ENCODE measurements around the gene HOXC4.
"Not testable (repeated sequence)": the region's sequence is repeated elsewhere in the genome, so short reads cannot be mapped to it uniquely, and the experiment has no call there.

The HOXC4 gene

DNA sequence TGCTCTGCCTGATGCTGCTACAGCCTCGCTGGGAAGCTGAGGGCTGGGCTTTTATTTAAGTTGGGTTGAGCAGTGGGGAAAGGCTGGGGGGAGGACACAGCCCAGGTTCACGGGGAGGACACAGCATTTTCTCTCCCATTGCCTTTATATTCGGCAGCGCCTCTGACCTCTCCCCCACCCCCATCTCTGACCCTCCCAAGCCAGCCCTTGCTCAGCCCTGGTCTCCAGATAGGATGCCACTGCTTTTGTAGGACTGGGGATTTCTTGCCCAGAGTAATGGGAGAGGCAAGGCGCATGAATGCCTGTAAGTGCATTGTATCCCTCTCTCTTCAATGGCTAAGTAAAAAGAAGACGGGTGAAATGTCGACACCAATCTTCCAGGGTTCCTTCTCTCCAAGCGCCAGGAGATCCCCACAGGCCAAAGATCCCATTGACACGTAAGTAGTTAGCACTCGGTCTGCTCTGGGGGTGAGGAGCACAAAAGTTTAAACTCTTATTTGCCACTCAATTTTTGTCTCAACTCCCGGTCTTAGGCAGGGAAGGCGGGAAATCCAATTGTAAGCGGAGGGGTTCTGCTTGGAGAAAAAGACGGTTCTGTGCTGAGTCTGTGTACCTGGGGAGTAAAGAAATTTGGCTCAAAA is 4.6 kb downstream of the HOXC4 start:
- no peak for DNase-seq

DNA sequence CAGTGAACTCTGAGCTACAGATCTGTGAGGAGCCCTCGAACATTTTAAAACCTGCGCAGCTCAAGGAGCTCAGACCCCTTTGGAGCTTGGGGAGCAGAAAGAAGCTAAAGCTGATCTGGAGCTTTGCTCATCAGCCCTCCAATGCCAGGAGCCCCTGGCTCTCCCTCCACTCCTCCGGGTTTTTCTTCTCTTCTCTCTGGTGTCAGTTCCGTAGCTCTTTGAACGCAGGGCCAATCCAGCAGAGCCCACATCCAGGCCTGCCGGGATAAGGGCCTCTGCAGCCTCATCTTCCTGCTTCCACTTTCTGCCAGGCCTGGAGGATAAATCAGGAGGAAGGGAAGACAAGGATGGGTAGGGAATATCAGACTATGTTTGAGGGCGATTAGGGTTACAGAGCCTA is 6.0 kb downstream of the HOXC4 start:
- no peak for DNase-seq

DNA sequence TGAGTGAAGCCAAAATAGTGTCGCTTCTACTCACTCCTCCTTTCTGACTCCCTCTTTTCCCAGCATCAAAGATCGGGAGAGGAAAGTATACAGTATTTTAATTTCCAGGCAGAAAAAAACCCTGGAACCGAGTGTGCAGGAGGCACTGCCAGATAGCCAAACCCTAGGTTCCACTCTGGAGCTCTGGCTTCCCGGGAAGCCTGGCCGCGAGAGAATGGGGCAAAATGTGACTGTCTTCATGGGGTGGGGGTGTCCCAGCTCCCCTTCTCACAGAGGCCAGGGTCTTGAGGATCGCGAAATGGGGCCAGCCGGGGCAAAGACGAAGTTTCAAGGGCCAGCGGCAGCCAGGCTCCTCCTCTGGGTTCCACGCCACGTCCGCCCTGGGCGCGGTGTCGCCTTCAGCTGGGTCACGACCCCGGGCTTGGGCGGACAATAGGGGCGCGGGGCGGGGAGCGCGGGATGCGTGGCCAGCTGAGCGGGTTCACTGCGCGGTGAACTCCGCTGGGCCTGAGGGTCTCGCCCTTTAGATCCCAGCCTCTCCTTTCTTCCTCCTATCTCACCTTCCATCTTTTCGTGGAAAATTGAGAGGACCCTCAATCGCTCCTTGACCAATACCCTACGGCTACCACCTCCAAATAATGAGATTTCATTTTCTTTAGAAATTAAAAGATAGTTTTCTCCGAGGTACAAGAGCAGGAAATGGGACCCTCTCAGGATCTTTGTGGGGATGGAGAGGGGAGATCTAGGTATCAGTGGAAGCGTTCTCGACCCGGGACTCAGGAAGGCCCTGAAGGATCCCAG is 6.7 kb downstream of the HOXC4 start:
- DNase-seq = no peak

DNA sequence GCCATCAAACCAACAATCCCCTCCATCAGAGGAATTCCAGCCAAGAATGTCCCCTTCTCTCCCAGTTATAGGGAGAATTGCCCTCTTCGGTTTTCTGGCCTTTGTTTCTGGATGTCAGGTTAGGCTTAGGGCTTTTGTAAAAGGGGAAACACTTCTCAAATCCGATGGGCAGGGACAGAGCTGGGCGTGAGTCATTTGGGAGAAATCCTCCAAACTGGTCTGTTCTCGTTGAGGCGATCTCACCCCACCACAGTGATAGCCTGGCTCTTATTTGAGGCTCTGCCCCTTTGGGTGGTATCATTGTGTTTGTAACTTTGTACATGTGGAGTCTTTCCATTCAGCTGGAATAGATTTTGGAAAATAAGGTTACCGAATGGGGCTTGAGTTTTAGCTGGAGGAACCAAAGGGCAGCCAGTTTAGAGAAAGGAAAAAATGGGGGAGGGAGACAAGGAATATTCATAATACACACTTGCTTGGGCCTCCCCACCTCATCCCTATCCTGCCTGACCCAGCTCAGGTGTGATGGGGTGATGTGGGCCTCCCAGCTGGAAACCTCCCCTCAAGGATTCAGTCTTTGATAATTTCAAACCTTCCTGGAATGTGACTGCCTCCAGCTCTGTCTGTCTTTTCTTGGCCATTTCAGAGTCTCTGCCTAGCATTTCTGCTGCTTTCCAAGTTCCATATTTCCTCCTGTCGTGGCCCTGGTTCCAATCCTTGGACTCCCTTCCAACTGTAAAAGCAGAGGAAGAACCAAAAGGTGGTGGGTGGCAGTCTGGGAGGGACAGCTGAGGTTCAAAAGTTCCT is 7.5 kb downstream of the HOXC4 start:
- no peak for DNase-seq

DNA sequence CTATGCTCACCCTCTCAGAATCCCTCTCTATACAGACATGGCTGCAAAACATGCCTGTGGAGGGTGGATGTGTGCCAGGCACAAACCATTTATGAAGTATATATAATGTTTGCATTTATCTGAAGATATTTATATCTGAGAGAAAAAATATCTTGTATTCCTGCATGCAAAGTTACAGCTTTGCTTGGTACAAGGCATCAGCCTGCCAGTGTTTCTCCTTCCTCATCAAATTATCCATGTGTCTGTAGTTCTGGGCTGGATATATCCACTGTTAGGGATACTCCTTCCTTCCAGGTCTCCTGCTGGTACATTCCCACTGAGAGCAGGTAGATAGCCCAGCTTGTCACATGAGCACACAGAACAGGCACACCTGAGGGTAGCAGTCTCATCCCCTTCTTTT is 12.0 kb downstream of the HOXC4 start:
- DNase-seq = no peak

DNA sequence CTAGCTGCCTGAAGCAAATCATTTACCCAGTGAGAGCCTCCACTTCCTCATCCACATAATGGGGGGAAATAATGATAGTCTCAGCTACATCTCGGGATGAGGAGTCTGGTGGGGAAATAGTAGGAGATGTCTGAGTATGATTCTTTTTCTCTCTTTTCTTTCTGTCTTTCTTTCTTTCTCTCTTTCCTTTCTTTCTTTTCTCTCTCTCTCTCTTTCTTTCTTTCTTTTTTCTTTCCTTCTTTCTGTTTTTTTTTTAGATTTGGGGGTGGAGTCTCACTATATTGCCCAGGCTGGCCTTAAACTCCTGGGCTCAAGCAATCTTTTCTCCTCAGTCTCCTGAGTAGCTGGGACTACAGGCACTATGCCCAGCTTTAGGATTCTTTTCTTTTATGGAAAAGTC is 12.8 kb downstream of the HOXC4 start:
- DNase-seq = no peak

DNA sequence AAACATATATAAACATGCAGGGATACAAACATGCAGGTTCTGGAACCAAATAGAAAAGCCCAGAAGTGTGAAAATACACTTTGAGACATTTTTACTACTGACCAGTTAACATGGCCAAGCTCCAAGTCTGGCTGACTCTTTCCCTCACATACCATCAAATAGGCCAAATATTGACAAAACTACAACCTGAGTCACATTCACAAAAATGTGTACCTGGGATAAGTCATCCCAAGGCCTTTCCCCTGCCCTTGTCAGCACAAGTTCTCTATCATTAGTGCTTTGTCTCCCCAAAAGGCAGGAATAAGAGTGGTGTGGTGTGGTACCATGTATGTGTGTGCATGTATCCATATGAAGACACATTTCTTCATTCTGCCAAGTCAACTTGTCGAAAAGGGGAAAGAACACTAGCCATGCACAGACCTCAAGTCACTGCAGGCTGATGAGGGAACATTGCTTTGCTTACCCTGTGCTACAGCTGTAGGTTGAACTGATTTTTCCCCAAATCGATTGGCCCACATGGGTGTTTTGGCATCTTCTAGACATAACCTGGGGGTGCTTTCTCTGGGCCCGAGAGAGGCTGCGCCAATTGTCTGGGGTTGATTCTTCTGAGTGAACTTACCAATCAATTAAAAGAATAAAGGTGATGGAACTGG is 14.9 kb downstream of the HOXC4 start:
- DNase-seq = no peak

DNA sequence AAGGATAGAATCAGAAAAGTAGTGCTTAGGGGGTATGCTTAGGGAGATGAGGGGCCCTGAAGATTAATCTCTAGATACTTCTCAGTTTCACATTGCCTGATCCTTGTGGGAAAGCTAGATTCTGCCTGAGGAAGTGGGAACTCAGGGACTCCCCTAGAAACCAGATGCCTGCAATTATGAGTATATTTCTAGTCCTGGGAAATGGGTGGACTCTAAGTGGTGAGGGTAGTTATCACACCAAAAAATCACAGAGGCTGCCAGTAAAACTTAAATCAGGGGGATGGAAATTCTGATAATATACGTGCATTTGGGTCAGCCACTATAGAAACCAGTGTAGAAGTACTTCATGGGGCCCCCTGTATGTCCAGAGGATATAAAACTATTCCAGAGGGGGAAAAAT is 18.3 kb downstream of the HOXC4 start:
- DNase-seq = no peak

DNA sequence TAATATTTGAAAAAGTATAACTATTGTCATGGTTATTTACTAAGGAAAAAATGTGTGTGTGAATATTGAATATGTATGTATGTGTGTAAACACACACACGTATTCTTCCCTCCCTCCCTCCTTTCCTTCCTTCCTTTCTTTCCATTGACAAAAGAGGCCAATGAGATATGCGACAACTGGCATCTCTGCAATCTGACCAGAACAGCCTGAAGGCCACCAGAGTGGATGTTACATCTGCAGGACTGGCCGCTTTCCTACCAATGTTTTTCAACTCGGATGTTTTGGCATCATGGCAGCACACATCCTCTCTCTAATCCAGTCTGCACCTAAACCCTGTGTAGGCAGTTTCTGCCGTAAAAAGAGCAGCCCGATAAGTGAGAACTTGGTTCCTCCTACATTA is 20.7 kb downstream of the HOXC4 start:
- no peak for DNase-seq

DNA sequence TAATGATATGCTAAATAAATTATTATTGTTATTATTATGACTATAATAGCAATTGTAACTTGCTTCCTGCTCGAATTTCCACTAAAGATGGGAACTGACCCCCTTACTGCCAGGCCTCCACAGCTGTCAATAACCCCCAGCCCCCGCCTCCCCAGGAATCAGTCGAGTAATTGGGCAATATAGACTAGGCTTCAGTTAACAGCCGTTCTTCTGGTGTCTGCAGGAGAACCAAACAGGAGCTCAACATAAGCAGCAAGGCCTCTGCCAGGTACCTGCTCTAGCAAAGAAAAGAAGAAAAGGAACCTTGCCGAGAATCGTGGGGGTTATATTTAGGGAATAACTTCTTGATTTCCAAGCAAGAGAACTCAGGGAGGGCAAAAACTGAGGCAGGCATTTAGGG is 21.8 kb downstream of the HOXC4 start:
- DNase-seq = no peak

DNA sequence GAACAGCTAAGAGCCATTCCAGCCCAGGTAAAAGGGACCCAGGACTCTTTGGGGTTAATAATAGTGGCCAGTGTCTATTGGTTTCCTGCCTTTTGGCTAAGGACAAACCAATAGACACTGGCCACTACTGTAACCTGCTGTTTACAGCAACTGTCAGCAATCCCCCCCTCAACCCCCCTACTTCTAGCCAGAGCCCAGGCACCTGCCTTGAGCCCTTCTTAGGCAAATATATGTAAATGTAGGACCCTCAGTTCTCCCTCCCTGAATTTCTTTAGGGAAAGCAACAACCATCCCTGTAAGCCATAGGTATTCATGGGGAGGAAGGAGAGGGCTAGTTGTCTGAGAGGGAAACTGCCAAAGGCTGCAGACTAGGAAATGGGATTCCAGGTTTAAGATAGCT is 22.3 kb downstream of the HOXC4 start:
- DNase-seq = no peak

DNA sequence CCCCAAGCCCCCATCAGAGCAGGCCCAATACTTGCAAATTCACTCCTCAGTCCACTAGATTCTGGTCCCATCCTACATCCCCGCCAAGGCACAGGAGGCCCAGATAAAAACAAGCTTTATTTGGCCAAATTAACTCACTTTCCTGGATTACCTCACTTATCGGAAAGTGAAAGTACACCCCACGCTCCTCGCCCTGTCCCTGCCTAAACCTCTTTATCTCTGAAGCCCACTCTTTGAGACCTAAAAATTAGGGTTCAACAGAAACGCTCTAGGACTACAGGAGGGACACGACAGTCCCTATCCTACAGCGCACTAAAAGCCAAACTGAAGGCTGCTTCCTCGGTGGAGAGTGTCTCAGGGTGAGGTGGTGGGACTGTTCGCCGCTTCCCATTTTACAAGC is 24.2 kb downstream of the HOXC4 start:
- not testable (repeated sequence) for DNase-seq

DNA sequence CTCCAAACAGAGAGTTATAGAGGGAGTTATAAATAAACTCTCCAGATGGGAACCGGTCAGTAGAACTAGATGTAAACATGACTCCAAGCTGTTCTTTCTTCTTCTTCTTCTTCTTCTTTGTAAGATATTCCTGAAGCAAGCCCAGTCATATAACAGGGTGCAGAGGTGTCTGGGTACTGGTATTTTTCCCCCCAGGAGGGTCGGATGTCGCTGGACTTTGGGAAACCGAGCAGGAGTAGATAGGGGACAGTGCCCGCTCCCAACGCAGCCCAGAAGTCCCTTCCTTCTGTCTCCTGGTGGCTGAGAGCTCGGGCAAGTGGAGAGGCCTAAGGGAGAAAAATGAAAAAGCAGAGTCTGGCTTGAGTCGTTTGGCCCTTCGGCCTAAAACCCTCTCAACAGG is 25.5 kb downstream of the HOXC4 start:
- DNase-seq = not testable (repeated sequence)

DNA sequence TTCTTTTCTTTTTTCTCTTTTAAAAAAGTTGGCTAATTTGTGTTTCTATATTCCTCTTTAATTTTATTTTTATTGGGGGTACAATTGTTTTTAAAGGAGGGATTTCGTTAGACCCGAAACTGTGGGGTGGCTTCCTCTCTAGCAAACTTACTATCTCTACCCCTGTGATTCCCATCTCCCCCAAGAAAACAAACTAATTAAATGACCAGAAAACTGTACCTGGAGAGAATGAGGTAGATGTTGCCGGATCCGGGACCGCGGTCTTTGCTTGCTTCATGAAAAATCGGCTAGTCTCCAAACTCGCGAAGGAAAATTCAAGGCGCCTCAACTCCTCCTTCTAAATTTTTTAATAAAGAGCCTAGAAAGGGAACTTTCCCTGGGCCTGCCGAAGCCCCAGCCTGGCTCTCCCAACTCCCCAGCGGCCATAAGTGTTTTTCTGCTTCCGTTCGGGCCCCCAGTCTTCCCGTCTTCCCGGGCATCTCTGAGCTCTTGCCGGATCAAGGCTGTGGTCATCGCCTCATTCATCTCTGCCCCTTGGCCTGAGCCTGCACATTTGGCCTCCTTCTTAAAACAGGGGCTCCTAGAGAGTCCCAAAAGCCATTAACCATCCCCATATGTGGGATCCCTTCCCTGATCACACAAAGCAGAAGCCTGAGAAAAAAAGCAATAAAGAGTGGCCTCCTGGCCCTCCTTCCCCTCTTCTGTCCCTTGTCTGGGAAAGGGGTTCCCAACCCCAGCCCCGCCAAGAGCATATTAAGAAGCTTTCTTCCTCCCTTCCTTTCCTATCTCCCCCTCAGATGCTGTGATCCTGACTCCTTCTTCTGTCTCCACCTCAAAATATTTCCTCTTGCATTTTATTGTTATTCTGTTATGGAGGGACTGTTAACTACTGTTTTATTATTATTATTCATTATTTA is 26.6 kb downstream of the HOXC4 start:
- not testable (repeated sequence) for DNase-seq

DNA sequence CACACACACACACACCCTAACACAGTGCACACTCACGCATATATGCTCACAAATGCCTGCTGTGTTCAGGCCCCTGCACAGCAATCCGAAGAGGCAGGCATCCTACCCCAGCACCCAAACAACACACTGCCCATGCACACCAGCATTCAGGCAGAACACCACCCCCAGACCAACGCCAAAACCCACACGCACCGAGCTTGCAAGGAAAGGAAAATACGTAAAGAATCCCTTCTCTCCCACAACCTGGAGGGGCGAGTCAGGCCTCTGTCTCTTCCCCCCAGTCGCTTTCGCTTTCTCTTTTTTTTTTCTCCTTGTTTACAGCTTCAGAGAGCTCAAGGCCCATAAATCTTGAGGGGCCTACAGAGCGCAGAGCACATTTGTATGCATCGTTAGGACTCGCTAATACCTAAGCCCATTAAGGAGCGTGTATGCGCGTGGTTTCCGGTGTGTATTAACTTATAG is 27.4 kb downstream of the HOXC4 start:
- not testable (repeated sequence) for DNase-seq

DNA sequence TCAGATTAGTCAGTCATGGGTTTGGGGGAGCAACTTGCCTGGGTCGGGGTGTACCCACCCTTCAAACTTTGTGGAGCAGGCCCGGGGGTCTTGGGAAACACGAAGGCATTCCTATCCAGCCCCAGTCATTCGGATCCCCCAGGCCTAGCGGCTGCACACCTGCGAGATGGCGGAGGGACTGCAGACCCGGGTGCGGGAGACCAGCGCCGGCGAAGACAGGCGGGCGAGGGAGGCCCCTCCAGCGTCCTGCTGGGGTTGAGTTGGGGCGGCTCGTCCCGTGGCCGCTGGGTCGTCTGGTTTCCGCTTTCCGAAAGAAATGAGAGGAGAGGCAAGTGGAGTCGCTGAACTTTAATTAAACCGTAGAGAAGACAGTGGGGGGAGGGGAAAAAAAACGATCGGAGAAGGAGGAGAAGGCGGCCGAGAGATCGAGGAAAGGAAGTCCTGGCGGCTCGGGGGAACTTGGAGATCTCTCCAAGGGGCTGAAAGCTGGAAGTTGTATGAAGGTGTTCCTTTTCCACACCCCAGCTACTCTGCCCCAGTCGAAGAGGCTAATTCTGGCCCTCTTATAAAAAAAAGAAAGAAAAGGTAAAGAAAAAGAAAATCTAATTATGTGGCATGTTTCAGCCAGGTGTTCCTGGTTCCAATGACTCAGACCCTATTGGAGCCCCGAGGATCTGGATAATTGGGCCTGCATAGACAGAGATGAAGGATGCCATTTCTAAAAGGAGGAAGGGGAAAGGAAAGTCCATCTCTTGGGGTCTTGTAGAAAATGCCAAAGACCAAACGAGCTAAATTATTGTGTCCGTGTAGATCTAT is 28.2 kb downstream of the HOXC4 start:
- not testable (repeated sequence) for DNase-seq

DNA sequence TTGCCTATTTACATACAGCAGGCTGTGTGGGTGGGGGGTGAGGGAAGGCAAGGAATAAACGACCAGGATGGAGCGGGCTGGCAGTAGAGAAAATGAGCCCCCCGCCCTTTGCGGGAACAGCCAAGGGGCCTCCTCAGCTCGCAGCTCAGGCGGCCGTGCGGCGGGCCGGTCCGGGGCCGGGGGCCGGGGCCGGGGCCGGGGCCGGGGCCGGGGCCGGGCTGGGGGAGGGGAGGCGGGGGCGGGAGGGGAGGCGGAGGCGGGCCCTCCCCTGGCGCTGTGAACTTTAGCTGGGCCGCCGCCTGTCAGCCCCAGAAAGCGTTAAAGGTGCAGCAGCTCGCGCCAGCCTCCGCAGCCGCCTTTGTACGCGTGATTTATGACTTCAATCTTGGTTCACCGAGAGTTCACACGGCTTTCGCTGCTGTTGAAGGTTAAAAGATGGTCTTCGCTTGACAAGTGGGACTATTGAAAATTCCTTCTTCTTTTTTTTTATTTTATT is 28.8 kb downstream of the HOXC4 start:
- peak; percentile 22 for DNase-seq

DNA sequence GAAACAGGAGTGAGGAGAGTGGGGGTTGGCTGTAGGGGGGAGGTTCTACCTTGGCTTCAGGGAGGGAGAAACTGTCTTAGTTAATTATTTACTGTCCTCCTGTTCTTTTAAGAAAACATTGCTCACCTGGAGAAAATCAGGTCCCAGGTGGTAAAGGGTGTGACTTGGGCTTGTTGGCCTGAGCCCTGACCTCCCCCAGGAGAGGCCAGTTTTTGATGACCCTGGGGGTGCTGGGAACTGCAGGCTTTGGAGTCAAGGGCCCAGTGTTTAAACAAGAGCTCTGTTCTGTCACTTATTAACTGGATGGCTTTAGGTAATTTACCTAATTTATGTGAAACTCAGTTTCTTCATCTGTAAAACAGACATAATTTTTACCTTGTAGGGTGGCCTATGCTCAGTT is 34.4 kb downstream of the HOXC4 start:
- DNase-seq = not testable (repeated sequence)

DNA sequence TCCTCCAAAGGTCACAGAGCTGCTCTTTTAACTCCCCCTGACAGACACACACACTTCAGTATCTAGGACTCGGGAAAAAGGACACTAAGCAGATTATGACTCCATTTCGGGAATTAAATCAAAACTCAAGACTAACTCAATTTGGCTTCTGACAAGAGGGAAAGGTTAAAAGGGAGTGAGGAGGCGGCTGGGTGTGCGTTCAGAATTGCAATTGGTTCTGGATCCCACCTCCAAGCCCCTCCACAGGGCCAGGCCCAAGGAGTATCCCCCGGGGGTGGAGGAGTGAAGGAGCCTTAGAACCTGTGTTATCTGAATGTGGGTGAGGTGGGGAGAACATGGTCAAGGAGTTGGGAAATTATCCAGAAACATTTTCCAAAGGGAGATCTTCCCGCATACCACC is 35.8 kb downstream of the HOXC4 start:
- DNase-seq = not testable (repeated sequence)

DNA sequence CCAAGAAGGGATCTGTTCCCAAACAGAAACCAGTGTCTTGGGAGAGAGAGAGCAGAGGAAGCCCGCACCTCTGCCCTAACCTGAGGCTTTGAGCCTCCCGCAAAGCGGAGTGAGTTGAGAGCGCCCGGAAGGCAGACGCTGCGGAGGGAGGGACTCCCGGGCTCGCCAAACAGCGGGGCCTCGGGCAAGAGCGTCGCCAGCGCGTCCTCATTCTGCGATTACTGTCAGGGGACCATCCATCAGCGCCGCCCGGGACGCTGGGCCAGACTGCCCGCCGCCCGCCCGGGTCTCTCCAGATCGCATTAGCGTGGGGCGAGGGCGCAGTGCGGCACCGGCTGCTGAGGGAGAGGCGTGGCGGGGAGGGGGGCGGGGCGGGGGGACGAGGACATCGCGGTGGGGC is 36.7 kb downstream of the HOXC4 start:
- not testable (repeated sequence) for DNase-seq

DNA sequence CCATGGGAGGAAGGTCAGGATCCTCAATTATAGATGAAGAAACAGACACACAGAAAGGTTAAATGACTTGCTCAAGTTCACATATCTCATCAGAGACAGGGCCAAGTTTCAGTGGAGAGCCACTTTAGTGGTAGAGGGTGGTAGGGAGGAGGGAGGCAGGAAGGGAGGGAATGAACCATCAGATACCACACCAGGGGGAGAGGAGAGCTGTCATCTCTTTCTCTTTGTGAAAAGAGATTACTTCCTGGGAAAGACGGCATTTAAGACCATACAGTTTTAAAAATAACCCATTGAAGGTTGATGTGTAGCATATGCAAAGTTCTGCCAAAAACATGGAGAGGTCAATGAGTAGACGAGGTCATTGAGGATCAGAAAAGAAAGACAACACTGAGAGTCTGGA is 39.3 kb downstream of the HOXC4 start:
- not testable (repeated sequence) for DNase-seq

Measured in T-helper 9 cell (primary cell).